Esophagus muscularis mucosa (tissue), 4 donors: Measurements from ENCODE around the gene NTF3. TPM values are rescaled to one million over a fixed set of nuclear protein-coding genes. Genes with fewer than 3 reads are reported as not detected.

Experiments
- DNase-seq: peaks from one replicate; pipeline ENCODE4 v3.0.0-alpha.2; 2017; ENCODE audit errors: extremely low spot score
- H3K27ac ChIP-seq, 4 donors: fragments of 200-600 bp; sonication (generic); replicated peaks in 1 of 4; 1 replicate in 3 of 4; 2 replicates in 1 of 4; pipeline ENCODE4 v1.5.1; 2016 to 2019; ENCODE audit warnings: mild to moderate bottlenecking in 1 of 4
- H3K27me3 ChIP-seq, 4 donors: fragments of 200-600 bp; sonication (generic); one replicate each; pipeline versions ENCODE4 v1.5.1 to v1.6.0; 2016 to 2019
- H3K36me3 ChIP-seq, 4 donors: fragments of 200-600 bp; sonication (generic); one replicate each; pipeline ENCODE4 v1.5.1; 2016 to 2019
- H3K4me1 ChIP-seq, 4 donors: fragments of 200-600 bp; sonication (generic); one replicate each; pipeline ENCODE4 v1.5.1; 2016 to 2019
- H3K4me3 ChIP-seq, 4 donors: fragments of 200-600 bp; sonication (generic); 1 replicate in 2 of 4; 2 replicates in 2 of 4; pipeline ENCODE4 v1.5.1; 2016 to 2019; ENCODE audit warnings: mild to moderate bottlenecking in 4 of 4, moderate library complexity in 1 of 4
- H3K9me3 ChIP-seq, 4 donors: fragments of 200-600 bp; sonication (generic); 1 replicate in 3 of 4; 2 replicates in 1 of 4; pipeline ENCODE4 v1.5.1; 2016 to 2019
- EP300 ChIP-seq: sonication (generic); formaldehyde crosslinking; IDR thresholded peaks from one replicate; pipeline ENCODE4 v1.6.1; 2017; ENCODE audit warnings: antibody characterized with exemption
- POLR2A ChIP-seq: fragments of 450-650 bp; IDR thresholded peaks from one replicate; pipeline ENCODE4 v1.6.1; 2017; ENCODE audit warnings: antibody characterized with exemption, moderate library complexity, mild to moderate bottlenecking, low read depth
- POLR2AphosphoS5 ChIP-seq, 2 donors: sonication (generic); formaldehyde crosslinking; IDR thresholded peaks; one replicate each; pipeline ENCODE4 v1.6.1; 2017; ENCODE audit warnings: antibody characterized with exemption in 2 of 2
- WGBS: methylation state at CpG from one replicate; pipeline ENCODE4 v1.1.5; 2018; 5-methylcytosine and 5-hydroxymethylcytosine counted together
- intact Hi-C: fragments of 100-400 bp; cut with DNase I; formaldehyde crosslinking; loops from one replicate; pipeline ENCODE4 v1.15.1; 2023
- total RNA-seq, 4 donors: library from RNA; depleted of rRNA; stranded (reverse); fragments of >200 nt; gene quantifications; one replicate each; pipeline versions ENCODE4 v1.1.0 to v1.2.1, GENCODE V29; 2016
- TF ChIP-seq, protein P1 (sequence below), 3 experiments: fragments of 200-600 bp in 2 of 3; fragments of 450-650 bp in 1 of 3; sonication (generic) in 2 of 3; IDR thresholded peaks; one replicate each; pipeline ENCODE4 v1.5.1; 2017 to 2019; ENCODE audit warnings: antibody characterized with exemption in 3 of 3, mild to moderate bottlenecking in 2 of 3, moderate library complexity in 1 of 3

Gene NTF3
- total RNA-seq, 4 donors from 2014 or later: 0.71 to 1.2 (median 1.0) TPM; not detected in 1

DNA sequence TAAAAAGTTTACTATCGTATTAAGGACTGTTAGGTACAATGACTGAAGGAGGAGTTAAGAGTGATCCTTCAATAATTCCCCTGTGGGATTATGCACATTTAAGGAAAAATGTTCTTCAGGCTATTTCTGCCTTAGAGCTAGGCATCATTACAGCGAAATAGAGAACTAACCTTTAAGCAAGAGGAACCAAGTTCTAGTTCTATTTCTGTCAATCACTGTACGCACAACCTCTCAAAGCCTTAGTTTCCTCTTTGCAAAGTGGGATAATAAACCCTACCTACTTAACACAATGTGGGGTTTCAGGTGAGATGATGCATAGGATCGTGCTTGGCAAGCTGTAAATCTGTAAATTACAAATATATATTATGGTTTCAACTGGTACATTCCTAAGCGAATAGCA lies 15.4 kb downstream of the NTF3 start:
- TF ChIP-seq EP300 (no peak), POLR2AphosphoS5 (IDR thresholded peaks at IDR 0.05) (no peak), POLR2A (no peak)
- TF ChIP-seq, protein P1, sequence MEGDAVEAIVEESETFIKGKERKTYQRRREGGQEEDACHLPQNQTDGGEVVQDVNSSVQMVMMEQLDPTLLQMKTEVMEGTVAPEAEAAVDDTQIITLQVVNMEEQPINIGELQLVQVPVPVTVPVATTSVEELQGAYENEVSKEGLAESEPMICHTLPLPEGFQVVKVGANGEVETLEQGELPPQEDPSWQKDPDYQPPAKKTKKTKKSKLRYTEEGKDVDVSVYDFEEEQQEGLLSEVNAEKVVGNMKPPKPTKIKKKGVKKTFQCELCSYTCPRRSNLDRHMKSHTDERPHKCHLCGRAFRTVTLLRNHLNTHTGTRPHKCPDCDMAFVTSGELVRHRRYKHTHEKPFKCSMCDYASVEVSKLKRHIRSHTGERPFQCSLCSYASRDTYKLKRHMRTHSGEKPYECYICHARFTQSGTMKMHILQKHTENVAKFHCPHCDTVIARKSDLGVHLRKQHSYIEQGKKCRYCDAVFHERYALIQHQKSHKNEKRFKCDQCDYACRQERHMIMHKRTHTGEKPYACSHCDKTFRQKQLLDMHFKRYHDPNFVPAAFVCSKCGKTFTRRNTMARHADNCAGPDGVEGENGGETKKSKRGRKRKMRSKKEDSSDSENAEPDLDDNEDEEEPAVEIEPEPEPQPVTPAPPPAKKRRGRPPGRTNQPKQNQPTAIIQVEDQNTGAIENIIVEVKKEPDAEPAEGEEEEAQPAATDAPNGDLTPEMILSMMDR (IDR thresholded peaks at IDR 0.05): no peak
- intact Hi-C loops: no loop called here
- Histone ChIP-seq H3K4me1 (peaks cover 0 to 11% (median 0%) of the 10 kb centered on the region in 4 donors), H3K27ac (no peak overlapping the region), H3K4me3 (no peak overlapping the region), H3K36me3 (no peaks in the 10 kb centered on the region), H3K27me3 (peaks cover 0 to 43% (median 0%) of the 10 kb centered on the region in 4 donors), H3K9me3 (no peaks in the 10 kb centered on the region)
- 84% methylated on average over 5 of the region's 5 CpGs for WGBS
- DNase-seq: no peak

GRCh38 chr12:5451251-5451650 lies 19.3 kb downstream of the NTF3 start:
- TF ChIP-seq POLR2A (no peak), EP300 (no peak), POLR2AphosphoS5 (IDR thresholded peaks at IDR 0.05) (no peak)
- TF ChIP-seq, protein P1 (IDR thresholded peaks at IDR 0.05): no peak
- DNase-seq: no peak
- H3K4me3 ChIP-seq: no peak overlapping the region
- 75% methylated on average over 1 of the region's 1 CpG for WGBS
- H3K9me3 ChIP-seq: no peaks in the 10 kb centered on the region
- no peak overlapping the region for H3K27ac ChIP-seq
- peaks cover 0 to 53% (median 0%) of the 10 kb centered on the region in 4 donors for H3K27me3 ChIP-seq
- no peaks in the 10 kb centered on the region for H3K36me3 ChIP-seq
- intact Hi-C loops: no loop called here
- peaks cover 0 to 11% (median under 1%) of the 10 kb centered on the region in 4 donors for H3K4me1 ChIP-seq

DNA sequence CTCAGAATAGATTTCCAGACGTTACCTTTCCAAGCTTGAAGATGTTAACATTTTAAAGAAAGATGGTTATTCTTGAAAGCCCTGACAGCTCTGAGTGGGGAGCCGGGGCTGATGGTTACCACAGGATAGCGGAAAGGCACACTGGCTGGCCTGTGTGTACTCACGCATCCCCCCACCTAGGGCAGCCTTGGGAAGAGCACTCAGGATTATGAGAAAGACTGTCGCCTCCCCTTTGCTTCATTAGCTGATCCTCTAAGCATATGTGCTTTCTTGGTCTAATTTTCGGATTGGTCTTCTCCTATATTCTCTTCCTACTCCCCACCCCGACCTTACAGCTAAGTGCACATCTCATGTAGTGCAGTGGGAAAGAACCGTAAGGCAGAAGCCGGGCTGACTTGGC lies 20.7 kb downstream of the NTF3 start:
- 87% methylated on average over 9 of the region's 9 CpGs for WGBS
- Histone ChIP-seq H3K9me3 (no peaks in the 10 kb centered on the region), H3K4me1 (peaks cover 0 to 24% (median 6%) of the 10 kb centered on the region in 4 donors), H3K36me3 (no peaks in the 10 kb centered on the region), H3K4me3 (no peak overlapping the region), H3K27me3 (peaks cover 0 to 58% (median 0%) of the 10 kb centered on the region in 4 donors), H3K27ac (no peak overlapping the region)
- TF ChIP-seq, protein P1 (IDR thresholded peaks at IDR 0.05): no peak
- TF ChIP-seq POLR2AphosphoS5 (IDR thresholded peaks at IDR 0.05): no peak
- no peak for TF ChIP-seq POLR2A
- no peak for TF ChIP-seq EP300
- intact Hi-C loops: no loop called here
- DNase-seq: no peak

- Histone ChIP-seq H3K27ac (no peak overlapping the region), H3K4me1 (peaks cover 5 to 25% (median 8%) of the 10 kb centered on the region in 4 donors), H3K27me3 (peaks cover 0 to 54% (median 0%) of the 10 kb centered on the region in 4 donors), H3K36me3 (no peaks in the 10 kb centered on the region), H3K9me3 (no peaks in the 10 kb centered on the region), H3K4me3 (no peak overlapping the region)
- intact Hi-C loops: no loop called here
- DNase-seq: no peak
- no peak for TF ChIP-seq POLR2A
- no peak for TF ChIP-seq EP300
- no peak for TF ChIP-seq POLR2AphosphoS5 (IDR thresholded peaks at IDR 0.05)
- TF ChIP-seq, protein P1 (IDR thresholded peaks at IDR 0.05): no peak
- WGBS: 69% methylated on average over 5 of the region's 5 CpGs
These were observed 21.6 kb downstream of the NTF3 start for GRCh38 chr12:5453466-5453865.

DNA sequence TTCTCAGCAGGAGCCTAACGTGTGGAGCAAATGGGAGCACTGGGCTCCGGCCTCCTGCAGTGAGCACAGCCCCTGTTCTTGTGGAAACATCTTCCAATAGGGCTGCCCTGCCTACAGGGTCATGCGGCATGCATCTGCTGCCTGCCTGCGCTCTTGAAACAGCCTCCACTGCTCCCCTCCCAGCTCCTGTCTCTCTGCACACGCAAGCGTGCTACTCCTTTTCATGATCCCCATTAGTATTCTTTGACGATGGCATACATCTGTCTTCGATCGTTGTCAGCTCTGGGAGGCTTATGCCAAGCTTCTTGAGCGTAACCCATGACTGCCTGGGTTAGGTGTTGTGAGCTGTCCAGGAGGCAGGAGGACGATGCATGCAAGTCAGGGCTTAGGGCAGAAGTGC lies 23.1 kb downstream of the NTF3 start:
- TF ChIP-seq POLR2AphosphoS5 (IDR thresholded peaks at IDR 0.05): no peak
- TF ChIP-seq EP300: no peak
- no peak for TF ChIP-seq POLR2A
- TF ChIP-seq, protein P1 (IDR thresholded peaks at IDR 0.05): no peak
- H3K4me3 ChIP-seq: no peak overlapping the region
- intact Hi-C loops: no loop called here
- peaks cover 6 to 14% (median 9%) of the 10 kb centered on the region in 4 donors for H3K4me1 ChIP-seq
- WGBS: 85% methylated on average over 11 of the region's 11 CpGs
- H3K27ac ChIP-seq: no peak overlapping the region
- no peaks in the 10 kb centered on the region for H3K36me3 ChIP-seq
- no peaks in the 10 kb centered on the region for H3K9me3 ChIP-seq
- no peak for DNase-seq
- peaks cover 0 to 42% (median 0%) of the 10 kb centered on the region in 4 donors for H3K27me3 ChIP-seq
